IMR-90 (cell line): ENCODE results near the gene ALK. TPM values are rescaled to one million over a fixed set of nuclear protein-coding genes. Genes with fewer than 3 reads are reported as not detected.

Experiments used
- ATAC-seq: fragments of 200-7000 bp; cut with Tn5 transposase; 2 replicates; pipeline ENCODE4 v1.9.1; 2020; ENCODE audit warnings: low read depth, mild to moderate bottlenecking, moderate library complexity
- BruUV-seq: library from RNA; stranded (reverse); fragments of 400-500 nt; replicated peaks from 2 replicates; lab custom pipeline; 2021; lab: Mats Ljungman, UMichigan
- CTCF ChIA-PET: fragments of 300-600 bp; formaldehyde crosslinking; extraction: SDS; loops from one replicate; lab custom pipeline; 2021; ENCODE audit warnings: antibody characterized with exemption; lab: Yijun Ruan, JAX
- POLR2A ChIA-PET: fragments of 300-600 bp; sonication (Branson Sonifier 250); formaldehyde crosslinking; loops from one replicate; lab custom pipeline; 2022; ENCODE audit warnings: antibody characterized with exemption; ENCODE audit not compliant: unreplicated experiment; lab: Charles Lee
- DNase-seq: peaks from one replicate; pipeline ENCODE4 v3.0.0; 2013
- H2AFZ ChIP-seq: replicated peaks from 2 replicates; pipeline ENCODE3; 2013; ENCODE audit warnings: low read length, mild to moderate bottlenecking; ENCODE audit not compliant: poor library complexity
- H2AK5ac ChIP-seq: 2 replicates; pipeline ENCODE4 v1.6.1; 2013; ENCODE audit warnings: low read depth, low read length, inconsistent platforms
- H2AK9ac ChIP-seq: replicated peaks from 2 replicates; pipeline ENCODE3; 2013; ENCODE audit warnings: mild to moderate bottlenecking, low read depth, low read length, moderate library complexity; ENCODE audit not compliant: poor library complexity
- H2BK120ac ChIP-seq: 2 replicates; pipeline ENCODE4 v1.6.1; 2013; ENCODE audit warnings: low read depth, low read length, inconsistent platforms
- H2BK15ac ChIP-seq: 3 replicates; pipeline ENCODE4 v1.6.1; 2013; ENCODE audit warnings: low read depth, low read length, inconsistent platforms
- H2BK20ac ChIP-seq: 2 replicates; pipeline ENCODE4 v1.6.1; 2013; ENCODE audit warnings: low read depth, mild to moderate bottlenecking, inconsistent platforms, low read length, moderate library complexity
- H2BK5ac ChIP-seq: 2 replicates; pipeline ENCODE4 v1.6.1; 2013; ENCODE audit warnings: mild to moderate bottlenecking, low read depth, low read length, inconsistent platforms; ENCODE audit not compliant: poor library complexity, severe bottlenecking
- H3K14ac ChIP-seq: replicated peaks from 2 replicates; pipeline ENCODE4 v1.6.1; 2013; ENCODE audit warnings: low read depth, low read length, inconsistent platforms
- H3K18ac ChIP-seq: 2 replicates; pipeline ENCODE4 v1.6.1; 2013; ENCODE audit warnings: low read depth, low read length, control low read depth
- H3K23ac ChIP-seq: 2 replicates; pipeline ENCODE4 v1.6.1; 2013; ENCODE audit warnings: low read depth, low read length, inconsistent platforms
- H3K27ac ChIP-seq: 2 replicates; pipeline ENCODE4 v1.5.1; 2013; ENCODE audit warnings: mild to moderate bottlenecking, control low read depth, low read length; ENCODE audit not compliant: insufficient read depth
- H3K27me3 ChIP-seq: 2 replicates; pipeline ENCODE4 v1.6.1; 2013; ENCODE audit warnings: low read length; ENCODE audit not compliant: control insufficient read depth, insufficient read depth
- H3K36me3 ChIP-seq: 2 replicates; pipeline ENCODE4 v1.6.1; 2013; ENCODE audit warnings: low read length, mixed read lengths; ENCODE audit not compliant: control insufficient read depth, insufficient read depth
- H3K4ac ChIP-seq: 2 replicates; pipeline ENCODE4 v1.6.1; 2013; ENCODE audit warnings: low read depth, low read length, inconsistent platforms
- H3K4me1 ChIP-seq: 2 replicates; pipeline ENCODE4 v1.6.1; 2013; ENCODE audit warnings: low read length, mixed read lengths; ENCODE audit not compliant: control insufficient read depth, insufficient read depth
- H3K4me2 ChIP-seq: 2 replicates; pipeline ENCODE4 v1.6.1; 2013; ENCODE audit warnings: low read depth, mild to moderate bottlenecking, control low read depth, low read length, moderate library complexity
- H3K4me3 ChIP-seq: 2 replicates; pipeline ENCODE4 v1.5.1; 2013; ENCODE audit warnings: low read depth, mild to moderate bottlenecking, control low read depth, low read length, moderate library complexity; ENCODE audit not compliant: insufficient read depth
- H3K56ac ChIP-seq: 2 replicates; pipeline ENCODE4 v1.6.1; 2013; ENCODE audit warnings: low read length, inconsistent platforms; ENCODE audit not compliant: insufficient read depth; ENCODE audit errors: extremely low read depth
- H3K79me1 ChIP-seq, 2 experiments: 2 replicates each; pipeline ENCODE4 v1.6.1; 2013; ENCODE audit warnings: low read length in 2 of 2, inconsistent platforms in 1 of 2, low read depth in 1 of 2
- H3K9ac ChIP-seq: 2 replicates; pipeline ENCODE4 v1.6.1; 2013; ENCODE audit warnings: low read depth, low read length, control low read depth
- H3K9me1 ChIP-seq: 2 replicates; pipeline ENCODE4 v1.6.1; 2013; ENCODE audit warnings: low read length, inconsistent platforms; ENCODE audit not compliant: insufficient read depth
- H3K9me3 ChIP-seq: 2 replicates; pipeline ENCODE4 v1.6.1; 2013; ENCODE audit warnings: low read length; ENCODE audit not compliant: control insufficient read depth, insufficient read depth
- H4K20me1 ChIP-seq: 2 replicates; pipeline ENCODE4 v1.6.1; 2013; ENCODE audit warnings: low read length, inconsistent platforms; ENCODE audit not compliant: insufficient read depth
- H4K5ac ChIP-seq: 2 replicates; pipeline ENCODE4 v1.6.1; 2013; ENCODE audit warnings: mild to moderate bottlenecking, low read depth, low read length, control low read depth
- H4K8ac ChIP-seq, 2 experiments: 2 replicates each; pipeline ENCODE4 v1.6.1; 2013; ENCODE audit warnings: low read depth in 2 of 2, low read length in 2 of 2, control low read depth in 1 of 2, inconsistent platforms in 1 of 2
- H4K91ac ChIP-seq: 2 replicates; pipeline ENCODE4 v1.6.1; 2013; ENCODE audit warnings: low read depth, low read length, inconsistent platforms; ENCODE audit not compliant: insufficient read depth
- BHLHE40 ChIP-seq: fragments of 150-350 bp; IDR thresholded peaks from 2 replicates; pipeline ENCODE4 v1.6.1; 2016; ENCODE audit warnings: mild to moderate bottlenecking, low read depth, low read length
- CEBPB ChIP-seq: IDR thresholded peaks from 2 replicates; pipeline ENCODE4 v1.6.1; 2012; ENCODE audit warnings: low read depth, low read length, improper control_type of control experiment
- CHD1 ChIP-seq: IDR thresholded peaks from 2 replicates; pipeline ENCODE4 v1.6.1; 2012; ENCODE audit warnings: low read depth, low read length, improper control_type of control experiment
- FOS ChIP-seq: fragments of 150-350 bp; IDR thresholded peaks from 2 replicates; pipeline ENCODE4 v1.6.1; 2016; ENCODE audit warnings: low read depth, low read length
- MAFK ChIP-seq: IDR thresholded peaks from 2 replicates; pipeline ENCODE4 v1.6.1; 2012; ENCODE audit warnings: low read depth, low read length, improper control_type of control experiment
- MAZ ChIP-seq: IDR thresholded peaks from 2 replicates; pipeline ENCODE4 v1.6.1; 2012; ENCODE audit warnings: low read depth, mild to moderate bottlenecking, low read length, improper control_type of control experiment, moderate library complexity, borderline replicate concordance
- MXI1 ChIP-seq: IDR thresholded peaks from 2 replicates; pipeline ENCODE4 v1.6.1; 2012; ENCODE audit warnings: low read depth, mild to moderate bottlenecking, low read length, moderate library complexity, borderline replicate concordance
- NFE2L2 ChIP-seq: fragments of 150-350 bp; IDR thresholded peaks from 2 replicates; pipeline ENCODE4 v1.6.1; 2016; ENCODE audit warnings: low read depth, mild to moderate bottlenecking, low read length
- POLR2A ChIP-seq: IDR thresholded peaks from 2 replicates; pipeline ENCODE4 v1.6.1; 2012; ENCODE audit warnings: mild to moderate bottlenecking, low read depth, low read length
- RAD21 ChIP-seq: IDR thresholded peaks from 2 replicates; pipeline ENCODE4 v1.6.1; 2012; ENCODE audit warnings: low read length, improper control_type of control experiment
- RCOR1 ChIP-seq: IDR thresholded peaks from 2 replicates; pipeline ENCODE4 v1.6.1; 2012; ENCODE audit warnings: mild to moderate bottlenecking, low read length, improper control_type of control experiment; ENCODE audit not compliant: insufficient replicate concordance
- RFX5 ChIP-seq: IDR thresholded peaks from 2 replicates; pipeline ENCODE4 v1.8.0; 2012; ENCODE audit warnings: low read depth, mild to moderate bottlenecking, low read length, moderate library complexity
- SMC3 ChIP-seq: fragments of 150-350 bp; IDR thresholded peaks from 2 replicates; pipeline ENCODE4 v1.6.1; 2016; ENCODE audit warnings: low read depth, mild to moderate bottlenecking, antibody characterized with exemption, low read length, moderate library complexity
- WGBS, 2 experiments: methylation state at CpG; one replicate each; pipeline versions ENCODE4 v1.1.5 to v1.1.7; 2013; ENCODE audit warnings: missing lambda C conversion rate in 2 of 2; ENCODE audit not compliant: insufficient read length in 1 of 2; ENCODE audit errors: extremely low coverage in 2 of 2; 5-methylcytosine and 5-hydroxymethylcytosine counted together
- dilution Hi-C: fragments of 300-500 bp; cut with HindIII; formaldehyde crosslinking; loops from one replicate; pipeline ENCODE4 v1.14.3; 2018; ENCODE audit warnings: low sequenced_read_pairs; ENCODE audit not compliant: unreplicated experiment
- in situ Hi-C: fragments of 300-500 bp; cut with MboI; formaldehyde crosslinking; loops from 3 replicates; pipeline ENCODE4 v1.14.3; 2019; ENCODE audit warnings: low sequenced_read_pairs, inconsistent platforms, mixed read lengths
- intact Hi-C: fragments of 100-400 bp; cut with micrococcal nuclease; formaldehyde crosslinking; loops from 2 replicates; pipeline ENCODE4 v1.10.0; 2022
- polyA plus RNA-seq, 3 experiments: library from polyadenylated mRNA; depleted of rRNA; stranded (reverse); fragments of >200 nt; gene quantifications; 2 replicates each; pipeline ENCODE4 v1.2.3, GENCODE V29; 2012; ENCODE audit warnings: low replicate concordance in 1 of 3
- total RNA-seq: library from RNA; depleted of rRNA; stranded (reverse); fragments of >200 nt; gene quantifications from 2 replicates; pipeline ENCODE4 v1.2.3, GENCODE V29; 2012
- TF ChIP-seq, protein P1 (sequence below): conservative IDR thresholded peaks from 2 replicates; pipeline ENCODE4 v1.5.1; 2012; ENCODE audit warnings: mild to moderate bottlenecking, low read depth, low read length, improper control_type of control experiment
- TF ChIP-seq, protein P2 (sequence below): fragments of 150-350 bp; IDR thresholded peaks from 2 replicates; pipeline ENCODE4 v1.6.1; 2017; ENCODE audit warnings: mild to moderate bottlenecking, antibody characterized with exemption, low read length, low read depth
- TF ChIP-seq, protein P3 (sequence below): fragments of 150-350 bp; IDR thresholded peaks from 2 replicates; pipeline ENCODE4 v1.6.1; 2016; ENCODE audit warnings: low read depth, mild to moderate bottlenecking, low read length, moderate library complexity, borderline replicate concordance

ALK gene
- total and polyA plus RNA-seq, 2 of the 4 experiments (the other 2 are of a cell fraction): not detected

DNA sequence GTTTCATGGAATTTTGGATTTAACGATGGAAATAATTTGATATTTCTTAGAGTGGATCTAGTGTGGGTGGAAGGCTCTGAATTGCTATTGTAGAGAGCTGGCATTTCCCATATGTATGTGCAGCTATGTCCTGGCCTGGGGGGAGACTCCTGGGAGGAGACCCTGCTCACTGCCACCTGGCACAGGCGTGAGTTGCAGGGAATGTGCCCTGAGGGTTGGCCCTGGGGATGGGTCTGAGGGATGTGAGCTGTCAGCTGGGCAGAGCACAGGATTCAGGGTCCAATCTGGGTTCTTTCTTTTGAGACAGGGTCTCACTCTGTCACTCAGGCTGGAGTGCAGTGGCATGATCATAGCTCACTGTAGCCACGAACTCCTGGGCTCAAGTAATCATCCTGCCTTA is 686.0 kb downstream of the ALK start:
- Histone ChIP-seq H3K9ac (no peak overlapping the region), H3K27me3 (peaks cover 52% of the 10 kb centered on the region), H2AFZ (no peak overlapping the region), H4K5ac (no peak overlapping the region), H4K20me1 (no peaks in the 10 kb centered on the region), H3K18ac (no peak overlapping the region), H3K4ac (no peak overlapping the region), H3K23ac (no peak overlapping the region), H3K36me3 (no peaks in the 10 kb centered on the region), H3K14ac (no peak overlapping the region), H3K9me1 (no peaks in the 10 kb centered on the region), H3K79me1 (no peaks in the 10 kb centered on the region), H3K4me3 (no peak overlapping the region), H4K8ac (no peak overlapping the region), H2AK9ac (no peak overlapping the region), H2BK5ac (no peak overlapping the region), H3K56ac (no peak overlapping the region), H2BK120ac (no peak overlapping the region), H3K4me1 (0 out of 2 replicates have a peak, but pooled peaks cover 3% of the 10 kb centered on the region), H2BK20ac (no peak overlapping the region), H2BK15ac (no peak overlapping the region), H2AK5ac (no peak overlapping the region), H4K91ac (no peak overlapping the region), H3K27ac (no peak overlapping the region), H3K9me3 (no peaks in the 10 kb centered on the region), H3K4me2 (no peak overlapping the region)
- intact Hi-C loops (no loop called here), dilution Hi-C loops (no loop called here), in situ Hi-C loops (no loop called here)
- no peak for ATAC-seq
- no peak for DNase-seq
- TF ChIP-seq MAFK (no peak), SMC3 (no peak), FOS (no peak), BHLHE40 (no peak), RAD21 (no peak), RCOR1 (no peak), CEBPB (no peak), NFE2L2 (no peak), POLR2A (no peak), CHD1 (no peak), RFX5 (no peak), MXI1 (no peak), MAZ (no peak)
- TF ChIP-seq, protein P1, sequence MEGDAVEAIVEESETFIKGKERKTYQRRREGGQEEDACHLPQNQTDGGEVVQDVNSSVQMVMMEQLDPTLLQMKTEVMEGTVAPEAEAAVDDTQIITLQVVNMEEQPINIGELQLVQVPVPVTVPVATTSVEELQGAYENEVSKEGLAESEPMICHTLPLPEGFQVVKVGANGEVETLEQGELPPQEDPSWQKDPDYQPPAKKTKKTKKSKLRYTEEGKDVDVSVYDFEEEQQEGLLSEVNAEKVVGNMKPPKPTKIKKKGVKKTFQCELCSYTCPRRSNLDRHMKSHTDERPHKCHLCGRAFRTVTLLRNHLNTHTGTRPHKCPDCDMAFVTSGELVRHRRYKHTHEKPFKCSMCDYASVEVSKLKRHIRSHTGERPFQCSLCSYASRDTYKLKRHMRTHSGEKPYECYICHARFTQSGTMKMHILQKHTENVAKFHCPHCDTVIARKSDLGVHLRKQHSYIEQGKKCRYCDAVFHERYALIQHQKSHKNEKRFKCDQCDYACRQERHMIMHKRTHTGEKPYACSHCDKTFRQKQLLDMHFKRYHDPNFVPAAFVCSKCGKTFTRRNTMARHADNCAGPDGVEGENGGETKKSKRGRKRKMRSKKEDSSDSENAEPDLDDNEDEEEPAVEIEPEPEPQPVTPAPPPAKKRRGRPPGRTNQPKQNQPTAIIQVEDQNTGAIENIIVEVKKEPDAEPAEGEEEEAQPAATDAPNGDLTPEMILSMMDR: no peak
- TF ChIP-seq, protein P2, sequence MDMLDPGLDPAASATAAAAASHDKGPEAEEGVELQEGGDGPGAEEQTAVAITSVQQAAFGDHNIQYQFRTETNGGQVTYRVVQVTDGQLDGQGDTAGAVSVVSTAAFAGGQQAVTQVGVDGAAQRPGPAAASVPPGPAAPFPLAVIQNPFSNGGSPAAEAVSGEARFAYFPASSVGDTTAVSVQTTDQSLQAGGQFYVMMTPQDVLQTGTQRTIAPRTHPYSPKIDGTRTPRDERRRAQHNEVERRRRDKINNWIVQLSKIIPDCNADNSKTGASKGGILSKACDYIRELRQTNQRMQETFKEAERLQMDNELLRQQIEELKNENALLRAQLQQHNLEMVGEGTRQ: no peak
- TF ChIP-seq, protein P3, sequence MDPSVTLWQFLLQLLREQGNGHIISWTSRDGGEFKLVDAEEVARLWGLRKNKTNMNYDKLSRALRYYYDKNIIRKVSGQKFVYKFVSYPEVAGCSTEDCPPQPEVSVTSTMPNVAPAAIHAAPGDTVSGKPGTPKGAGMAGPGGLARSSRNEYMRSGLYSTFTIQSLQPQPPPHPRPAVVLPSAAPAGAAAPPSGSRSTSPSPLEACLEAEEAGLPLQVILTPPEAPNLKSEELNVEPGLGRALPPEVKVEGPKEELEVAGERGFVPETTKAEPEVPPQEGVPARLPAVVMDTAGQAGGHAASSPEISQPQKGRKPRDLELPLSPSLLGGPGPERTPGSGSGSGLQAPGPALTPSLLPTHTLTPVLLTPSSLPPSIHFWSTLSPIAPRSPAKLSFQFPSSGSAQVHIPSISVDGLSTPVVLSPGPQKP: no peak
- 83% methylated on average over 1 of the region's 3 CpGs; no CpG with 5 or more reads in 1 of the 2 experiments for WGBS, 2 experiments
- CTCF ChIA-PET: no interaction called here
- POLR2A ChIA-PET: no interaction called here
- no TSS peak for BruUV-seq
